AG09309 (cell line): ENCODE data around the gene SLC44A3.

Experiments
- DNase-seq: peaks from one replicate; pipeline ENCODE4 v3.0.0-alpha.2; 2010; ENCODE audit warnings: low read depth
- H3K4me3 ChIP-seq: 2 replicates; pipeline ENCODE4 v1.5.1; 2011; ENCODE audit warnings: mild to moderate bottlenecking, low read depth, low read length, moderate library complexity; ENCODE audit not compliant: control insufficient read depth
- TF ChIP-seq, protein P1 (sequence below): IDR thresholded peaks from 2 replicates; pipeline ENCODE4 v1.5.1; 2011; ENCODE audit warnings: mild to moderate bottlenecking, low read depth, low read length, inconsistent platforms; ENCODE audit not compliant: insufficient read depth, control insufficient read depth; ENCODE audit errors: missing control alignments

The SLC44A3 gene

DNA sequence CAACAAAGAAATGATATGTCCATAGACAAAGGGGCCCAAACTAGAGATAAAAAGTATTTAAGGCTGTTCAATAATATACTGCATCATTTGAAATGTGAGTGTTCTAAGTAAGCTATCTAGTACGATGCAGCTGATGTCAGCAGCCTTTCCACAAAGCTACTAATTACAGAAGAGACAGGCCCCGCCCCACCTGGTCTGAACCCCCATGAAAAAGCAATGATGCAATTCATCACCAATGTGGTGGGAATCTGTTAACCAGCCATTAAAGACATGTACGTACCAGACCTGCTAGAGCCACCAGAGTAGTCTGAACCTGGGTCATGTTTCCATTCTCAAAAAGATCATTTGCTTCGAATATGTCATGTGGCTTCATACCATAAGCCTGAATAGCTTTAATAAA, 81.7 kb downstream of the SLC44A3 start:
- no peak for DNase-seq
- no peak overlapping the region for H3K4me3 ChIP-seq
- TF ChIP-seq, protein P1, sequence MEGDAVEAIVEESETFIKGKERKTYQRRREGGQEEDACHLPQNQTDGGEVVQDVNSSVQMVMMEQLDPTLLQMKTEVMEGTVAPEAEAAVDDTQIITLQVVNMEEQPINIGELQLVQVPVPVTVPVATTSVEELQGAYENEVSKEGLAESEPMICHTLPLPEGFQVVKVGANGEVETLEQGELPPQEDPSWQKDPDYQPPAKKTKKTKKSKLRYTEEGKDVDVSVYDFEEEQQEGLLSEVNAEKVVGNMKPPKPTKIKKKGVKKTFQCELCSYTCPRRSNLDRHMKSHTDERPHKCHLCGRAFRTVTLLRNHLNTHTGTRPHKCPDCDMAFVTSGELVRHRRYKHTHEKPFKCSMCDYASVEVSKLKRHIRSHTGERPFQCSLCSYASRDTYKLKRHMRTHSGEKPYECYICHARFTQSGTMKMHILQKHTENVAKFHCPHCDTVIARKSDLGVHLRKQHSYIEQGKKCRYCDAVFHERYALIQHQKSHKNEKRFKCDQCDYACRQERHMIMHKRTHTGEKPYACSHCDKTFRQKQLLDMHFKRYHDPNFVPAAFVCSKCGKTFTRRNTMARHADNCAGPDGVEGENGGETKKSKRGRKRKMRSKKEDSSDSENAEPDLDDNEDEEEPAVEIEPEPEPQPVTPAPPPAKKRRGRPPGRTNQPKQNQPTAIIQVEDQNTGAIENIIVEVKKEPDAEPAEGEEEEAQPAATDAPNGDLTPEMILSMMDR, result no peak

GRCh38 chr1:94903280-94904009, 83.3 kb downstream of the SLC44A3 start:
- TF ChIP-seq, protein P1, result no peak
- H3K4me3 ChIP-seq, result no peak overlapping the region
- no peak for DNase-seq

DNA sequence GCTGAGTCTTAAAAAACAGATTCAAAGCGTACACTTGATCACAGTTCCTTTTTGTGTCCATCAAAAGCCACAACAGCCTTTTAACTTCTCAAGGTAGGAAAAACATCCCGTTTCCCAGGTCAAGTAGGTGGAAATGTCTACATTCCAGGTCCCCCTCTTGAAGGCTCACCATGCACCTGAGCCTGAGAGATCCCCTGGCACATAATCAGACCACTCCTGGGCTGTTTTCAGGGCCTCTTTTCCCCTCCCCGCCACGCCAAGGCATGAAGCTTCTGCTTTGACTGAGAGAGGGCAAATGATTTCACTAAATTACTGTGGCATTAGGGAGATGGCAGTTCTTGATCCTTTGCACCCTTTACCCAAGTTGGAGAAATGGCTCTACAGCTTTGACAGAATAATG, 85.0 kb downstream of the SLC44A3 start:
- TF ChIP-seq, protein P1, result no peak
- no peak overlapping the region for H3K4me3 ChIP-seq
- DNase-seq, result no peak

- TF ChIP-seq, protein P1, result no peak
- DNase-seq, result no peak
- no peak overlapping the region for H3K4me3 ChIP-seq
These were observed 86.2 kb downstream of the SLC44A3 start for GRCh38 chr1:94906382-94906781.

GRCh38 chr1:94907136-94907535, 87.0 kb downstream of the SLC44A3 start:
- no peak overlapping the region for H3K4me3 ChIP-seq
- no peak for DNase-seq
- TF ChIP-seq, protein P1, result no peak

- no peak for DNase-seq
- H3K4me3 ChIP-seq, result no peak overlapping the region
- TF ChIP-seq, protein P1, result no peak
These were observed 88.0 kb downstream of the SLC44A3 start for GRCh38 chr1:94908190-94908589.

- no peak for DNase-seq
- TF ChIP-seq, protein P1, result no peak
- no peak overlapping the region for H3K4me3 ChIP-seq
These were observed 88.8 kb downstream of the SLC44A3 start for GRCh38 chr1:94908965-94909364.
